ENCODE measurements around the gene IGF2R. TPM values are rescaled to one million over a fixed set of nuclear protein-coding genes. Genes with fewer than 3 reads are reported as not detected.
A peak's percentile ranks its signal among the peaks of the same experiment; 100 is the strongest.

Gene IGF2R
- total and polyA plus RNA-seq, 2 experiments from 2014 or later: 61.2 to 132 TPM

DNA sequence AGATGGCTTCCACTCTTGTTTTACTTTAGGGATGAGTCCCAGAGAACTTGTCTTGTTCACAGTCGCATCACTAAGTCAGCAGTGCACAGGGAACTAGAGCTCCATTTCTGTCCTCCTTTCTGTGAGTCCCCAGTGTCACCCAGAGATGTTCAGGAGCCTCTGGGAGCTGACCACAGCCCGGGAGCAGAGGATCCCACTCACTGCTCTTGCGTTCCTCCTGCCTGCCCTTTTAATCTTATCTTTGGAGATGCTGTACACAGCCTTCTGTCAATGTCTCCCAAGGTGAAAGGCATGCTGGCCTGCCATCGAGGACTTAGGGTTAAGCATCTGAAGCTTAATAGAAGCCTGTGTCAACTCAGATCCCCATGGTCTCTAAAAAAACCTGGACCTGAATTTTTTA is 71.2 kb downstream of the IGF2R start:
- H3K9me3 ChIP-seq (ENCODE audit: low read depth): no peaks in the 10 kb centered on the region
- no peaks in the 10 kb centered on the region for H4K20me1 ChIP-seq (ENCODE audit: insufficient read depth, poor library complexity, severe bottlenecking)
- H3K27ac ChIP-seq: no peak overlapping the region
- no peaks in the 10 kb centered on the region for H3K27me3 ChIP-seq
- H3K79me2 ChIP-seq: peaks cover 12% of the 10 kb centered on the region
- no peaks in the 10 kb centered on the region for H3K9me2 ChIP-seq (replicated peaks; ENCODE audit: insufficient read depth)
- no peak overlapping the region for H3K4me2 ChIP-seq
- no peak for DNase-seq (ENCODE audit: low spot score)
- H2AFZ ChIP-seq: no peak overlapping the region
- peaks cover 7% of the 10 kb centered on the region for H3K4me1 ChIP-seq (ENCODE audit: insufficient read depth)
- WGBS (ENCODE audit: low lambda C conversion rate, missing lambda C conversion rate): 80% methylated on average over 4 of the region's 4 CpGs
- no peaks in the 10 kb centered on the region for H3K36me3 ChIP-seq (replicated peaks; ENCODE audit: insufficient read depth, low read depth)
- no peak overlapping the region for H3K4me3 ChIP-seq
- TF ChIP-seq EZH2phosphoT487 (IDR thresholded peaks at IDR 0.05; ENCODE audit: low read depth, severe bottlenecking, unreplicated experiment): no peak
- no peak for TF ChIP-seq EZH2 (IDR thresholded peaks at IDR 0.05; ENCODE audit: borderline replicate concordance)
- TF ChIP-seq, protein P1, sequence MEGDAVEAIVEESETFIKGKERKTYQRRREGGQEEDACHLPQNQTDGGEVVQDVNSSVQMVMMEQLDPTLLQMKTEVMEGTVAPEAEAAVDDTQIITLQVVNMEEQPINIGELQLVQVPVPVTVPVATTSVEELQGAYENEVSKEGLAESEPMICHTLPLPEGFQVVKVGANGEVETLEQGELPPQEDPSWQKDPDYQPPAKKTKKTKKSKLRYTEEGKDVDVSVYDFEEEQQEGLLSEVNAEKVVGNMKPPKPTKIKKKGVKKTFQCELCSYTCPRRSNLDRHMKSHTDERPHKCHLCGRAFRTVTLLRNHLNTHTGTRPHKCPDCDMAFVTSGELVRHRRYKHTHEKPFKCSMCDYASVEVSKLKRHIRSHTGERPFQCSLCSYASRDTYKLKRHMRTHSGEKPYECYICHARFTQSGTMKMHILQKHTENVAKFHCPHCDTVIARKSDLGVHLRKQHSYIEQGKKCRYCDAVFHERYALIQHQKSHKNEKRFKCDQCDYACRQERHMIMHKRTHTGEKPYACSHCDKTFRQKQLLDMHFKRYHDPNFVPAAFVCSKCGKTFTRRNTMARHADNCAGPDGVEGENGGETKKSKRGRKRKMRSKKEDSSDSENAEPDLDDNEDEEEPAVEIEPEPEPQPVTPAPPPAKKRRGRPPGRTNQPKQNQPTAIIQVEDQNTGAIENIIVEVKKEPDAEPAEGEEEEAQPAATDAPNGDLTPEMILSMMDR (IDR thresholded peaks at IDR 0.05; ENCODE audit: poor library complexity): no peak

DNA sequence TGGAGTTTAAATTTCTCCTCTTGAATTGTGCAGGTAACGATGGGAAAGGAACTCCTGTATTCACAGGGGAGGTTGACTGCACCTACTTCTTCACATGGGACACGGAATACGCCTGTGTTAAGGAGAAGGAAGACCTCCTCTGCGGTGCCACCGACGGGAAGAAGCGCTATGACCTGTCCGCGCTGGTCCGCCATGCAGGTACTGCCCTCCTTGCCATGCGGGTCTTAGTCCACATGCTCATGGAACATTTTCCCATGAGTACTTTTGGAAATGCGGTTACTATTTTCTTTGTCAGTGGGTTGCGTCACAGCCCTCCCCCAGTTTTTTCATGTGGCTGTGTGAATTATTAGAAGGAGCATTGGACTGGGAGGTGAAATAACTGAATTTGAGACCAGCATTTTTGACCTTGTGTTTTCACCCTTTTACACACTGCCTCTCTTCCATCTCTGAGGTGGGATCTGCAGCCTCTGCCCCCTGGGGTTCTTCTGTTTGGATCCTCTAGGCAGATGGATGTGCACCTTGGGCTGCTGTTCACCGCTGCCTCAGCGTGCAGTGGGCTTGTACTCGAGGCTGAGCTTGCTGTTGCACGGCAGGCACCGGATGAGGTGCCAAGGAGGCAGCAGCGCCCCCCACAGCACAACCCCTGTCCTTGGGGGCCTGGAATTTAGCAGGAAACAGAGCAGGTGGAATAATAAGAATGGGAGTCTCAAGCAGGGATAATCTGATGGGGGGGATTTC is 71.8 kb downstream of the IGF2R start:
- TF ChIP-seq, protein P1 (IDR thresholded peaks at IDR 0.05; ENCODE audit: poor library complexity): no peak
- TF ChIP-seq EZH2 (IDR thresholded peaks at IDR 0.05; ENCODE audit: borderline replicate concordance): no peak
- TF ChIP-seq EZH2phosphoT487 (IDR thresholded peaks at IDR 0.05; ENCODE audit: low read depth, severe bottlenecking, unreplicated experiment): no peak
- Histone ChIP-seq H4K20me1 (ENCODE audit: insufficient read depth, poor library complexity, severe bottlenecking) (no peaks in the 10 kb centered on the region), H3K79me2 (peaks cover 12% of the 10 kb centered on the region), H3K4me1 (ENCODE audit: insufficient read depth) (peaks cover 7% of the 10 kb centered on the region), H3K4me3 (no peak overlapping the region), H3K27me3 (no peaks in the 10 kb centered on the region), H3K4me2 (no peak overlapping the region), H3K36me3 (replicated peaks; ENCODE audit: insufficient read depth, low read depth) (no peaks in the 10 kb centered on the region), H3K9me2 (replicated peaks; ENCODE audit: insufficient read depth) (no peaks in the 10 kb centered on the region), H2AFZ (no peak overlapping the region), H3K9me3 (ENCODE audit: low read depth) (no peaks in the 10 kb centered on the region), H3K27ac (no peak overlapping the region)
- DNase-seq (ENCODE audit: low spot score): no peak
- 98% methylated on average over 19 of the region's 19 CpGs for WGBS (ENCODE audit: low lambda C conversion rate, missing lambda C conversion rate)

DNA sequence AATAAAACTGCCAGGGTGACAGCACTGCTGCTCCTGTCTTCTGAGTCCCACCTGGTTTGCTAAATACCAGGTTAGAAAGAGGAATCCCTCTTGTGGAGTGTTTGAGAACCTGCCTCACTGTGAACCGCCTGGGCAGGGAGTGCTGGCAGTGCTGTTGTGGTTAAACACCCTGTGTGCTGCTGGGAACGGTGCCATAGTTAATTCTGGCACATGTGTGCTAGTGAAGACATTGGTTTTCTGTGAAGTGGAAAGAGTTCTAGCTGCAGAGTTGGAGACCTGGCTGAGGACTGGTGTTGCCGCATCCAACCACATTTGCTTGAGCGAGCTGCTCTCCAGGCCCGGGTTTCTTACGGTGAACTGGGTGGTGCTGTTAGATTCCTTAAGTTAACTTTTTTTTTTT is 72.7 kb downstream of the IGF2R start:
- TF ChIP-seq, protein P1 (IDR thresholded peaks at IDR 0.05; ENCODE audit: poor library complexity): peak; percentile 3
- TF ChIP-seq EZH2phosphoT487 (IDR thresholded peaks at IDR 0.05; ENCODE audit: low read depth, severe bottlenecking, unreplicated experiment) (no peak), EZH2 (IDR thresholded peaks at IDR 0.05; ENCODE audit: borderline replicate concordance) (no peak)
- H3K27ac ChIP-seq: no peak overlapping the region
- H3K4me3 ChIP-seq: no peak overlapping the region
- peaks cover 12% of the 10 kb centered on the region for H3K79me2 ChIP-seq
- H3K4me2 ChIP-seq: no peak overlapping the region
- H3K36me3 ChIP-seq (replicated peaks; ENCODE audit: insufficient read depth, low read depth): no peaks in the 10 kb centered on the region
- H4K20me1 ChIP-seq (ENCODE audit: insufficient read depth, poor library complexity, severe bottlenecking): no peaks in the 10 kb centered on the region
- H2AFZ ChIP-seq: no peak overlapping the region
- DNase-seq (ENCODE audit: low spot score): no peak
- 85% methylated on average over 6 of the region's 6 CpGs for WGBS (ENCODE audit: low lambda C conversion rate, missing lambda C conversion rate)
- H3K9me2 ChIP-seq (replicated peaks; ENCODE audit: insufficient read depth): no peaks in the 10 kb centered on the region
- H3K9me3 ChIP-seq (ENCODE audit: low read depth): no peaks in the 10 kb centered on the region
- H3K27me3 ChIP-seq: no peaks in the 10 kb centered on the region
- peaks cover 7% of the 10 kb centered on the region for H3K4me1 ChIP-seq (ENCODE audit: insufficient read depth)
